ENCODE results near the gene RICTOR.

RICTOR gene

GRCh38 chr5:39093352-39093751 is 19.2 kb upstream of the RICTOR start:
- TF ChIP-seq TSHZ2 (CRISPR knock-in tag; IDR thresholded peaks at IDR 0.05) (no peak), ZNF8 (CRISPR knock-in tag; IDR thresholded peaks at IDR 0.05) (no peak)
- peak; percentile 54 for ATAC-seq

- ATAC-seq, result peak; percentile 61
- no peak for TF ChIP-seq SNAI2 (CRISPR knock-in tag; IDR thresholded peaks at IDR 0.05)
- no peak for TF ChIP-seq ZNF565 (CRISPR knock-in tag; conservative IDR thresholded peaks at IDR 0.05; ENCODE audit: low read depth)
- no peak for TF ChIP-seq TOX (CRISPR knock-in tag; IDR thresholded peaks at IDR 0.05; ENCODE audit: borderline replicate concordance)
- TF ChIP-seq CSDC2 (CRISPR knock-in tag; IDR thresholded peaks at IDR 0.05), result no peak
- no peak for TF ChIP-seq ZC3H10 (CRISPR knock-in tag; IDR thresholded peaks at IDR 0.05)
- TF ChIP-seq CREB5 (CRISPR knock-in tag; IDR thresholded peaks at IDR 0.05; ENCODE audit: low read depth), result no peak
- TF ChIP-seq ESRRG (CRISPR knock-in tag; IDR thresholded peaks at IDR 0.05), result no peak
- no peak for TF ChIP-seq PPARA (CRISPR knock-in tag; IDR thresholded peaks at IDR 0.05; ENCODE audit: borderline replicate concordance)
These were observed 18.6 kb upstream of the RICTOR start for GRCh38 chr5:39092581-39093351.

GRCh38 chr5:39091940-39092580 is 17.9 kb upstream of the RICTOR start:
- TF ChIP-seq TOX (CRISPR knock-in tag; IDR thresholded peaks at IDR 0.05; ENCODE audit: borderline replicate concordance), result no peak
- TF ChIP-seq ZFP30 (CRISPR knock-in tag; IDR thresholded peaks at IDR 0.05), result no peak
- no peak for TF ChIP-seq CSRNP3 (CRISPR knock-in tag; IDR thresholded peaks at IDR 0.05)
- no peak for TF ChIP-seq ARNTL (CRISPR knock-in tag; IDR thresholded peaks at IDR 0.05; ENCODE audit: borderline replicate concordance, low read depth)
- no peak for TF ChIP-seq CSDC2 (CRISPR knock-in tag; IDR thresholded peaks at IDR 0.05)
- no peak for TF ChIP-seq ZNF8 (CRISPR knock-in tag; IDR thresholded peaks at IDR 0.05)
- TF ChIP-seq PATZ1 (CRISPR knock-in tag; IDR thresholded peaks at IDR 0.05; ENCODE audit: borderline replicate concordance), result no peak
- TF ChIP-seq TCF4 (CRISPR knock-in tag; IDR thresholded peaks at IDR 0.05; ENCODE audit: borderline replicate concordance), result no peak
- TF ChIP-seq POU6F1 (CRISPR knock-in tag; IDR thresholded peaks at IDR 0.05; ENCODE audit: borderline replicate concordance, low read depth), result no peak
- ATAC-seq, result peak; percentile 28; the same call in 1 of the 3 replicates

- no peak for TF ChIP-seq CSDC2 (CRISPR knock-in tag; IDR thresholded peaks at IDR 0.05)
- no peak for TF ChIP-seq ZNF8 (CRISPR knock-in tag; IDR thresholded peaks at IDR 0.05)
- no peak for TF ChIP-seq CSRNP3 (CRISPR knock-in tag; IDR thresholded peaks at IDR 0.05)
- no peak for TF ChIP-seq TCF4 (CRISPR knock-in tag; IDR thresholded peaks at IDR 0.05; ENCODE audit: borderline replicate concordance)
- no peak for TF ChIP-seq POU6F1 (CRISPR knock-in tag; IDR thresholded peaks at IDR 0.05; ENCODE audit: borderline replicate concordance, low read depth)
- no peak for TF ChIP-seq ZFP30 (CRISPR knock-in tag; IDR thresholded peaks at IDR 0.05)
- TF ChIP-seq ZNF565 (CRISPR knock-in tag; conservative IDR thresholded peaks at IDR 0.05; ENCODE audit: low read depth), result no peak
- TF ChIP-seq SNAI2 (CRISPR knock-in tag; IDR thresholded peaks at IDR 0.05), result no peak
- TF ChIP-seq TOX (CRISPR knock-in tag; IDR thresholded peaks at IDR 0.05; ENCODE audit: borderline replicate concordance), result no peak
- TF ChIP-seq GLIS3 (CRISPR knock-in tag; IDR thresholded peaks at IDR 0.05), result no peak
- no peak for TF ChIP-seq ZC3H10 (CRISPR knock-in tag; IDR thresholded peaks at IDR 0.05)
- ATAC-seq, result no peak
These were observed 9.8 kb upstream of the RICTOR start for GRCh38 chr5:39083968-39084367.

Measured in SK-N-SH treated with all-trans-retinoic acid at 6 μM for 48 hours (cell line).